Measurements from ENCODE around the gene C5.
"Not testable (repeated sequence)": the region's sequence is repeated elsewhere in the genome, so short reads cannot be mapped to it uniquely, and the experiment has no call there.

The C5 gene

DNA sequence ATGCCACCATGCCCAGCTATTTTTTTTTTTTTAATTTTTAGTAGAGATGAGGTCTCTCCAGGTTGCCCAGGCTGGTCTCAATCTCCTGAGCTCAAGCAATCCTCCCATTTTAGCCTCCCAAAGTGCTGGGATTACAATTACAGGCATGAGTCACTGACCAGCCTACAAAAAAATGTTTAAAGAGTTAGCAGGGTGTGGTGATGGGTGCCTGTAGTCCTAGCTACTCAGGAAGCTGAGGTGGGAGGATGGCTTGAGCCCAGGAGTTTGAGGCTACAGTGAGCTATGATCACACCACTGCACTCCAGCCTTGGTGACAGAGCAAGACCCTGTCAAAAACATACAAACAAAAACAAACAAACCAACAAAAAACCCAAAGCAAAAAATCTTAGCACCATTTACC lies 14.4 kb downstream of the C5 start:
- H3K4me1 ChIP-seq (ENCODE audit: control insufficient read depth, insufficient read depth, low read length); H3K9me3 ChIP-seq (ENCODE audit: control insufficient read depth, low read length); H3K4me3 ChIP-seq (ENCODE audit: low read length); H3K36me3 ChIP-seq (ENCODE audit: control insufficient read depth, insufficient read depth, low read length); H3K9ac ChIP-seq (ENCODE audit: low read length); H3K27me3 ChIP-seq (ENCODE audit: control insufficient read depth, insufficient read depth, low read length): not testable (repeated sequence)

GRCh38 chr9:121034529-121034928 lies 15.5 kb downstream of the C5 start:
- Histone ChIP-seq H3K9ac (ENCODE audit: low read length) (no peak overlapping the region), H3K4me3 (ENCODE audit: low read length) (no peak overlapping the region), H3K36me3 (ENCODE audit: control insufficient read depth, insufficient read depth, low read length) (no peaks in the 10 kb centered on the region), H3K27me3 (ENCODE audit: control insufficient read depth, insufficient read depth, low read length) (no peaks in the 10 kb centered on the region), H3K9me3 (ENCODE audit: control insufficient read depth, low read length) (no peaks in the 10 kb centered on the region), H3K4me1 (ENCODE audit: control insufficient read depth, insufficient read depth, low read length) (peaks cover 3% of the 10 kb centered on the region)

GRCh38 chr9:121029469-121029868 lies 20.6 kb downstream of the C5 start:
- Histone ChIP-seq H3K36me3 (ENCODE audit: control insufficient read depth, insufficient read depth, low read length) (no peaks in the 10 kb centered on the region), H3K9ac (ENCODE audit: low read length) (no peak overlapping the region), H3K9me3 (ENCODE audit: control insufficient read depth, low read length) (no peaks in the 10 kb centered on the region), H3K27me3 (ENCODE audit: control insufficient read depth, insufficient read depth, low read length) (no peaks in the 10 kb centered on the region), H3K4me1 (ENCODE audit: control insufficient read depth, insufficient read depth, low read length) (peaks cover 5% of the 10 kb centered on the region), H3K4me3 (ENCODE audit: low read length) (no peak overlapping the region)

- H3K27me3 ChIP-seq (ENCODE audit: control insufficient read depth, insufficient read depth, low read length); H3K36me3 ChIP-seq (ENCODE audit: control insufficient read depth, insufficient read depth, low read length); H3K9me3 ChIP-seq (ENCODE audit: control insufficient read depth, low read length); H3K4me1 ChIP-seq (ENCODE audit: control insufficient read depth, insufficient read depth, low read length); H3K4me3 ChIP-seq (ENCODE audit: low read length); H3K9ac ChIP-seq (ENCODE audit: low read length): not testable (repeated sequence)
These were observed 21.8 kb downstream of the C5 start for GRCh38 chr9:121028285-121028684.

GRCh38 chr9:121026768-121027167 lies 23.3 kb downstream of the C5 start:
- Histone ChIP-seq H3K36me3 (ENCODE audit: control insufficient read depth, insufficient read depth, low read length) (no peaks in the 10 kb centered on the region), H3K9me3 (ENCODE audit: control insufficient read depth, low read length) (no peaks in the 10 kb centered on the region), H3K27me3 (ENCODE audit: control insufficient read depth, insufficient read depth, low read length) (no peaks in the 10 kb centered on the region), H3K4me1 (ENCODE audit: control insufficient read depth, insufficient read depth, low read length) (peaks cover 5% of the 10 kb centered on the region), H3K9ac (ENCODE audit: low read length) (no peak overlapping the region), H3K4me3 (ENCODE audit: low read length) (no peak overlapping the region)

DNA sequence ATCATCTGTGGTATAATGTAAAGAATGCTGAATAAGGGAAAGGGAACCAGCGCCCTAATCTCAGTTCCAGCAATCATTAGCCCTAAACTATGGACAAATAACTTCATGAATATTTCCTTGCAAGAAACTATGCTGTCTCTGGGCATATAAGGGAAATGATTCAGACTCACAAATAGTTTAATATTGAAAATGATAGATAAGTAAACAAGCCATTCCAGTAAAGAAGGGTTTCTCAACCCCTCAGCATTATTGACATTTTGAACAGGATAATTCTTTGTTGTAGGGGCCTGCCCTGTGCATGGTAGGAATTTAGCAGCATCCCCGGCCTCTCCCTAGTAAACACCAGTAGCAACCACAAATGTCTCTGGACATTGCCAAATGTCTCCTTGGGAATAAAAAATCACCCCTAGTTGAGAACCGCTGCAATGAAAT lies 23.8 kb downstream of the C5 start:
- H3K36me3 ChIP-seq (ENCODE audit: control insufficient read depth, insufficient read depth, low read length): no peaks in the 10 kb centered on the region
- H3K9ac ChIP-seq (ENCODE audit: low read length): no peak overlapping the region
- no peak overlapping the region for H3K4me3 ChIP-seq (ENCODE audit: low read length)
- H3K4me1 ChIP-seq (ENCODE audit: control insufficient read depth, insufficient read depth, low read length): peaks cover 5% of the 10 kb centered on the region
- H3K27me3 ChIP-seq (ENCODE audit: control insufficient read depth, insufficient read depth, low read length): no peaks in the 10 kb centered on the region
- no peaks in the 10 kb centered on the region for H3K9me3 ChIP-seq (ENCODE audit: control insufficient read depth, low read length)

DNA sequence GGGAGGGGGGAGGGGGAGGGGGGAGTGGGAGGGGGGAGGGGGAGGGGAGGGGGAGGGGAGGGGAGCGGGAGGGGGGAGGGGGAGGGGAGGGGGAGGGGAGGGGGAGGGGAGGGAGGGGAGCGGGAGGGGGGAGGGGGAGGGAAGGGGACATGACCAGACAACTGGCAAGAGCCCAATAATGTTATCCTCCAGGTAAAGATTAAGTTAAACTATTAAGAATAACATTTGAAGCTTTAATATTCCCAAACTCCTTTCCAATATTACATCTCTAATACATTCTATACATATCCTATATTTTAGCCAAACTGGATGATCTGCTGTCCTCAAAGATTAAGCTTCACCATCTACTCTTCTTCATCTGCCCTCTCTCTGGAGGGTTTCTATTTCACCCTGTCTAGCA lies 25.8 kb downstream of the C5 start:
- H3K27me3 ChIP-seq (ENCODE audit: control insufficient read depth, insufficient read depth, low read length): no peaks in the 10 kb centered on the region
- H3K9me3 ChIP-seq (ENCODE audit: control insufficient read depth, low read length): no peaks in the 10 kb centered on the region
- no peak overlapping the region for H3K4me3 ChIP-seq (ENCODE audit: low read length)
- no peak overlapping the region for H3K9ac ChIP-seq (ENCODE audit: low read length)
- H3K4me1 ChIP-seq (ENCODE audit: control insufficient read depth, insufficient read depth, low read length): peaks cover 5% of the 10 kb centered on the region
- no peaks in the 10 kb centered on the region for H3K36me3 ChIP-seq (ENCODE audit: control insufficient read depth, insufficient read depth, low read length)

GRCh38 chr9:121023064-121023463 lies 27.0 kb downstream of the C5 start:
- no peaks in the 10 kb centered on the region for H3K9me3 ChIP-seq (ENCODE audit: control insufficient read depth, low read length)
- H3K4me1 ChIP-seq (ENCODE audit: control insufficient read depth, insufficient read depth, low read length): peaks cover 5% of the 10 kb centered on the region
- no peaks in the 10 kb centered on the region for H3K36me3 ChIP-seq (ENCODE audit: control insufficient read depth, insufficient read depth, low read length)
- H3K4me3 ChIP-seq (ENCODE audit: low read length): no peak overlapping the region
- H3K9ac ChIP-seq (ENCODE audit: low read length): no peak overlapping the region
- H3K27me3 ChIP-seq (ENCODE audit: control insufficient read depth, insufficient read depth, low read length): no peaks in the 10 kb centered on the region

DNA sequence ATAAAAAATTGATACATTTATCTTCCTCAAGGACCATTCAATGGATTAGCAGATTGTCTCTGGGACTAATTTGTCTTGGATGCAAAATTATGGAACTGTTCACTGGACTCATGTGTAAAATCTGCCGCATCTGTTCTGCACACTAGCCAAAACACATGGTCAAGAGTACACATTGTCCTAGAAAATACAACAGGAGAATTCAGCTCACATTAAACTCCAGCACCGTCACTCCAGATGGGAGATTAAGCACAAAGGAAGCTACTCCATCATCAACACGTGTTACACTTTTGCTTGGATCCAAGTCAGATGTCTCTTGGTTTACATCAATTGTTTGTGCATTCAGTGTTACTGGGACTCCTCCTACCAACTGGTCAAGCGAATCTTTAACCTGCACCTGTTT lies 28.8 kb downstream of the C5 start:
- Histone ChIP-seq H3K4me3 (ENCODE audit: low read length) (no peak overlapping the region), H3K36me3 (ENCODE audit: control insufficient read depth, insufficient read depth, low read length) (no peaks in the 10 kb centered on the region), H3K27me3 (ENCODE audit: control insufficient read depth, insufficient read depth, low read length) (no peaks in the 10 kb centered on the region), H3K4me1 (ENCODE audit: control insufficient read depth, insufficient read depth, low read length) (peaks cover 3% of the 10 kb centered on the region), H3K9me3 (ENCODE audit: control insufficient read depth, low read length) (no peaks in the 10 kb centered on the region), H3K9ac (ENCODE audit: low read length) (no peak overlapping the region)

DNA sequence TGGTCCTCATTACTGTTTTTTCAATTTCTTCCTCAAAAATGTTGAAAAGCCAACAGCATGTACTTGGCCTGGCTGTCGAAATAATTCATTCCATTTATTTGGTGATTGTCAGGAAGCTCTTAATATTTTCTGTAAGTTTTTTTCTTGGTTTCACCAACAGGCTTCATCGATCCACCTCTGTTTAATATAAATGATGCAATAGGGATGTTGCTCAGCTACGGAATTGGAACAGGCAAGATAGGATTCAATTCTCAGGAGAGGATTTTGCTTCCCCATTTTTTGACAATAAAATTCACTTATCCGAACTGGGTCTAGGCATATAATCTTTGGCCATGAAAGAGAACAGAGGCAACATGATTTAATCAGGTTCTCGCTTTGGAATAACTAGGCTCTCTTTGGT lies 30.8 kb downstream of the C5 start:
- H3K9me3 ChIP-seq (ENCODE audit: control insufficient read depth, low read length): no peaks in the 10 kb centered on the region
- no peaks in the 10 kb centered on the region for H3K36me3 ChIP-seq (ENCODE audit: control insufficient read depth, insufficient read depth, low read length)
- no peaks in the 10 kb centered on the region for H3K27me3 ChIP-seq (ENCODE audit: control insufficient read depth, insufficient read depth, low read length)
- no peaks in the 10 kb centered on the region for H3K4me1 ChIP-seq (ENCODE audit: control insufficient read depth, insufficient read depth, low read length)
- no peak overlapping the region for H3K9ac ChIP-seq (ENCODE audit: low read length)
- no peak overlapping the region for H3K4me3 ChIP-seq (ENCODE audit: low read length)

DNA sequence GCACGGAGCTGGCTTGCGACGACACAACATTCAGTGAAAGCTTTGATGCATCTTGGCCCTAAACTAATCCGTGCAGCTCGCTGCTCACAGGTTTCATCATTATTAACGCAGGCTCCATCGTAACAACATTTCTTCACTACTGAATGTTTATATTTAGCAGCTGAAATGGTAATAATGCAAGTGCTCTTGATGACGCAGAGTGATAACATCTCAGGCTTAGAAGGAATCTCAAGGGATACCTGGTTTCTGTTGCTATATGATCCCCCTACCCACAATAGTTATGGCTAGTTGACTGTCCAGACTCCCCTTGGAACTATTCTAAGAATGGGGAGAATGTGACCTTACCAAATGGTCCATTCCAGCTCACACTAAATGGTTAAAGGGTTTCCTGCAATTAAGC lies 36.2 kb downstream of the C5 start:
- Histone ChIP-seq H3K9ac (ENCODE audit: low read length) (no peak overlapping the region), H3K4me3 (ENCODE audit: low read length) (no peak overlapping the region), H3K36me3 (ENCODE audit: control insufficient read depth, insufficient read depth, low read length) (no peaks in the 10 kb centered on the region), H3K9me3 (ENCODE audit: control insufficient read depth, low read length) (no peaks in the 10 kb centered on the region), H3K27me3 (ENCODE audit: control insufficient read depth, insufficient read depth, low read length) (no peaks in the 10 kb centered on the region), H3K4me1 (ENCODE audit: control insufficient read depth, insufficient read depth, low read length) (no peaks in the 10 kb centered on the region)

GRCh38 chr9:121009650-121010049 lies 40.4 kb downstream of the C5 start:
- Histone ChIP-seq H3K9me3 (ENCODE audit: control insufficient read depth, low read length) (no peaks in the 10 kb centered on the region), H3K36me3 (ENCODE audit: control insufficient read depth, insufficient read depth, low read length) (no peaks in the 10 kb centered on the region), H3K4me3 (ENCODE audit: low read length) (no peak overlapping the region)

DNA sequence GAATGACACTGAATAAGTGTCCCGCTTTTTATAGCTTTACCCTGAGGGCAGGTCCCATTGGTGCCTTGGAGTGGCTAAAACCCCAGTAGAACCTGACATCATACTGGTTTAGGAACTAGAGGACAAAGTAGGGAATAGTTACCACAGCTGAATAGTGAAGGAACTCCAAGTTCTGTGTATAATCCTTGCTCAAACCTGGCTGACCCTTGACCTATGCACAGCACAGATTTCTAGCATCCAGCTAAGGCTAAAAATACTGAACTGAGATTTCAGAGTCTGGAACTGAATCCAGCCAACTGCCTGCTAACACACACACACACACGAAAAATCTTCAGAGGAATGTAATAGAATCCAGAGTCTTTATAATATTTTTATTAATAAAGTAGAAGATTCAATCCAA lies 50.8 kb downstream of the C5 start:
- Histone ChIP-seq H3K9ac (ENCODE audit: low read length) (no peak overlapping the region), H3K36me3 (ENCODE audit: control insufficient read depth, insufficient read depth, low read length) (no peaks in the 10 kb centered on the region)

More at GRCh38 chr9:121009650-121010049, 40.4 kb downstream of the C5 start:
- Histone ChIP-seq H3K4me1 (ENCODE audit: control insufficient read depth, insufficient read depth, low read length) (no peaks in the 10 kb centered on the region), H3K9ac (ENCODE audit: low read length) (no peak overlapping the region), H3K27me3 (ENCODE audit: control insufficient read depth, insufficient read depth, low read length) (no peaks in the 10 kb centered on the region)

More for the DNA sequence above, 50.8 kb downstream of the C5 start:
- no peaks in the 10 kb centered on the region for H3K4me1 ChIP-seq (ENCODE audit: control insufficient read depth, insufficient read depth, low read length)
- no peaks in the 10 kb centered on the region for H3K9me3 ChIP-seq (ENCODE audit: control insufficient read depth, low read length)
- H3K4me3 ChIP-seq (ENCODE audit: low read length): no peak overlapping the region
- no peaks in the 10 kb centered on the region for H3K27me3 ChIP-seq (ENCODE audit: control insufficient read depth, insufficient read depth, low read length)

Measured in mucosa of stomach (tissue), 1 donor.